ENCODE measurements around the gene ADCY5. TPM values are rescaled to one million over a fixed set of nuclear protein-coding genes. Genes with fewer than 3 reads are reported as not detected.

Gene ADCY5
- total and polyA plus RNA-seq, 4 donors: 0.74 to 6.6 (median 2.9) TPM

DNA sequence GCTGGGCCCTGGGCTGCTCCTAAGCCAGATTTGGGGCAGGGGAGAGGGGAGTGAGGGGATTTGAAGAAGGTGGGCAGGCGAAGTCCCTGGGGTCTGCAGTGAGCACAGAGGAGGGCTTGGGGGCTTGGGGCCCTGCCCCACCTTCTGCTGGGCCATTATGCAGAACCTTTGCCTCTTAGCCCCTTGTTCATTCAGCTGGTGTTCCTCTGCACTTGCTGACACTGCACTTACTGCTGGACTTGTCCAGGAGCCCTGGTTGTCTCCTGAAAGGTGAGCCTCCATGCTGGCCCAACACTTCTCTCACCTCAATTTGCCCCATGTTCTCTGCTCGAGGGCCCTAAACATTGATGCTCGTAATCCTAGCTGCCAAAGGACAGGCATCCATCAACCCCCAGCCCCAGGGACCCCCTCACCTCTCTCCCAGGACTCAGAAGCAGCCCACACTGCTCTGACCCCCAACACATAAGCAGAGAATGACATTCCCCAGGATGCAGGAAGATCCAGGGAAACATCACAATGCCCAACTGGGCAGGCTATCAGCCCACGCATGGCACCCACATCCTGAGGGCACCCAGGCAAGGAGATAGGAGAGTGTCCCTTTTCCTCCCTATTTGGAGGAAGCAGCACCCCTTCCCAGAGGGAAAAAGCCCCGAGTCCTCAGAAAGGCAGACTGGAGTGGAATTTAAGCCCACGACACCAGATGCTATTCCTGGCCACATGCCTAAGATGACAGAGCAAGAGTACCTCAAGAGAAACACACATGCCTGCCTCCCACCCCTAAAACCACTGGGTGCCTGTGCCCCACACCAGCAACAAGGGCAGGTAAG, 76.8 kb downstream of the ADCY5 start:
- TF ChIP-seq NR2F2 (IDR thresholded peaks at IDR 0.05): no peak

DNA sequence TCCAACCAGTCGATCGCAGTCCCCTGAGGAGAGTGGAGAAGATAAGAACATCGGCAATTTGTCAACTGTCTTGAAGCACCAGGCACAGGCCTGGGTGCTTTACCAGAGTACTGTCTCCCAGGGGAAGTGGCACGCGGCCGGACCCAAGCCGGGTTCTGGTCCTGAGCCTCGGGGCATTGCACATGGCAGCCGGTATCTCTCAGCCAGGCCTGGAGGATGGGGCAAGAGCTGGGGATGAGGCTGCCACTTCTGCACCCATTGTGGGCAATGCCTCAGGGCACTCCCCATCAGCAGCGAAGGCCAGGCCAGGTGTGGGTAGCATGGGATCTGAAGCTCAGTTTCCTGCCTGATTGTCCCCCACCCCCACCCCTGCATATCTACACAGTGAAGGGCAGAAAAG, 77.5 kb downstream of the ADCY5 start:
- no peak overlapping the region for H3K4me3 ChIP-seq (ENCODE audit: low read depth in 1 of 3, low read length in 3 of 3)
- H3K36me3 ChIP-seq (ENCODE audit: control insufficient read depth in 4 of 4, insufficient read depth in 3 of 4, low read depth in 1 of 4, low read length in 3 of 4): no peaks in the 10 kb centered on the region
- no peak overlapping the region for H3K9ac ChIP-seq (ENCODE audit: low read depth in 1 of 2, low read length in 2 of 2)
- H3K4me1 ChIP-seq (ENCODE audit: control insufficient read depth in 4 of 4, insufficient read depth in 4 of 4, low read length in 3 of 4): peaks cover 0 to 4% (median 2%) of the 10 kb centered on the region in 4 donors
- H3K9me3 ChIP-seq (ENCODE audit: control insufficient read depth in 4 of 4, low read length in 3 of 4): no peaks in the 10 kb centered on the region
- H3K27ac ChIP-seq (ENCODE audit: low read depth in 1 of 2, low read length in 2 of 2): no peak overlapping the region
- 89% methylated on average over 10 of the region's 10 CpGs for WGBS
- no peaks in the 10 kb centered on the region for H3K27me3 ChIP-seq (ENCODE audit: control insufficient read depth in 4 of 4, insufficient read depth in 4 of 4, low read length in 3 of 4)
- TF ChIP-seq EGR1 (IDR thresholded peaks at IDR 0.05; ENCODE audit: low read depth in 2 of 2): no peak
- TF ChIP-seq GABPA (IDR thresholded peaks at IDR 0.05 in 1 of 2, conservative IDR thresholded peaks at IDR 0.05 in 1 of 2): no peak
- TF ChIP-seq FOXA2 (IDR thresholded peaks at IDR 0.05): no peak
- TF ChIP-seq NR2F2 (IDR thresholded peaks at IDR 0.05): no peak
- no peak for TF ChIP-seq HNF4G (IDR thresholded peaks at IDR 0.05)
- TF ChIP-seq FOXA1 (IDR thresholded peaks at IDR 0.05): no peak
- TF ChIP-seq TAF1 (conservative IDR thresholded peaks at IDR 0.05): no peak
- no peak for TF ChIP-seq JUND (IDR thresholded peaks at IDR 0.05)
- no peak for TF ChIP-seq SP1 (IDR thresholded peaks at IDR 0.05)
- TF ChIP-seq, protein P1, sequence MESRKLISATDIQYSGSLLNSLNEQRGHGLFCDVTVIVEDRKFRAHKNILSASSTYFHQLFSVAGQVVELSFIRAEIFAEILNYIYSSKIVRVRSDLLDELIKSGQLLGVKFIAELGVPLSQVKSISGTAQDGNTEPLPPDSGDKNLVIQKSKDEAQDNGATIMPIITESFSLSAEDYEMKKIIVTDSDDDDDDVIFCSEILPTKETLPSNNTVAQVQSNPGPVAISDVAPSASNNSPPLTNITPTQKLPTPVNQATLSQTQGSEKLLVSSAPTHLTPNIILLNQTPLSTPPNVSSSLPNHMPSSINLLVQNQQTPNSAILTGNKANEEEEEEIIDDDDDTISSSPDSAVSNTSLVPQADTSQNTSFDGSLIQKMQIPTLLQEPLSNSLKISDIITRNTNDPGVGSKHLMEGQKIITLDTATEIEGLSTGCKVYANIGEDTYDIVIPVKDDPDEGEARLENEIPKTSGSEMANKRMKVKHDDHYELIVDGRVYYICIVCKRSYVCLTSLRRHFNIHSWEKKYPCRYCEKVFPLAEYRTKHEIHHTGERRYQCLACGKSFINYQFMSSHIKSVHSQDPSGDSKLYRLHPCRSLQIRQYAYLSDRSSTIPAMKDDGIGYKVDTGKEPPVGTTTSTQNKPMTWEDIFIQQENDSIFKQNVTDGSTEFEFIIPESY (IDR thresholded peaks at IDR 0.05): no peak
- TF ChIP-seq YY1 (IDR thresholded peaks at IDR 0.05): no peak
- TF ChIP-seq RAD21 (IDR thresholded peaks at IDR 0.05): no peak
- TF ChIP-seq, protein P2, sequence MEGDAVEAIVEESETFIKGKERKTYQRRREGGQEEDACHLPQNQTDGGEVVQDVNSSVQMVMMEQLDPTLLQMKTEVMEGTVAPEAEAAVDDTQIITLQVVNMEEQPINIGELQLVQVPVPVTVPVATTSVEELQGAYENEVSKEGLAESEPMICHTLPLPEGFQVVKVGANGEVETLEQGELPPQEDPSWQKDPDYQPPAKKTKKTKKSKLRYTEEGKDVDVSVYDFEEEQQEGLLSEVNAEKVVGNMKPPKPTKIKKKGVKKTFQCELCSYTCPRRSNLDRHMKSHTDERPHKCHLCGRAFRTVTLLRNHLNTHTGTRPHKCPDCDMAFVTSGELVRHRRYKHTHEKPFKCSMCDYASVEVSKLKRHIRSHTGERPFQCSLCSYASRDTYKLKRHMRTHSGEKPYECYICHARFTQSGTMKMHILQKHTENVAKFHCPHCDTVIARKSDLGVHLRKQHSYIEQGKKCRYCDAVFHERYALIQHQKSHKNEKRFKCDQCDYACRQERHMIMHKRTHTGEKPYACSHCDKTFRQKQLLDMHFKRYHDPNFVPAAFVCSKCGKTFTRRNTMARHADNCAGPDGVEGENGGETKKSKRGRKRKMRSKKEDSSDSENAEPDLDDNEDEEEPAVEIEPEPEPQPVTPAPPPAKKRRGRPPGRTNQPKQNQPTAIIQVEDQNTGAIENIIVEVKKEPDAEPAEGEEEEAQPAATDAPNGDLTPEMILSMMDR (IDR thresholded peaks at IDR 0.05; ENCODE audit: low read depth, low read length, missing input control): no peak
- TF ChIP-seq, protein P3, sequence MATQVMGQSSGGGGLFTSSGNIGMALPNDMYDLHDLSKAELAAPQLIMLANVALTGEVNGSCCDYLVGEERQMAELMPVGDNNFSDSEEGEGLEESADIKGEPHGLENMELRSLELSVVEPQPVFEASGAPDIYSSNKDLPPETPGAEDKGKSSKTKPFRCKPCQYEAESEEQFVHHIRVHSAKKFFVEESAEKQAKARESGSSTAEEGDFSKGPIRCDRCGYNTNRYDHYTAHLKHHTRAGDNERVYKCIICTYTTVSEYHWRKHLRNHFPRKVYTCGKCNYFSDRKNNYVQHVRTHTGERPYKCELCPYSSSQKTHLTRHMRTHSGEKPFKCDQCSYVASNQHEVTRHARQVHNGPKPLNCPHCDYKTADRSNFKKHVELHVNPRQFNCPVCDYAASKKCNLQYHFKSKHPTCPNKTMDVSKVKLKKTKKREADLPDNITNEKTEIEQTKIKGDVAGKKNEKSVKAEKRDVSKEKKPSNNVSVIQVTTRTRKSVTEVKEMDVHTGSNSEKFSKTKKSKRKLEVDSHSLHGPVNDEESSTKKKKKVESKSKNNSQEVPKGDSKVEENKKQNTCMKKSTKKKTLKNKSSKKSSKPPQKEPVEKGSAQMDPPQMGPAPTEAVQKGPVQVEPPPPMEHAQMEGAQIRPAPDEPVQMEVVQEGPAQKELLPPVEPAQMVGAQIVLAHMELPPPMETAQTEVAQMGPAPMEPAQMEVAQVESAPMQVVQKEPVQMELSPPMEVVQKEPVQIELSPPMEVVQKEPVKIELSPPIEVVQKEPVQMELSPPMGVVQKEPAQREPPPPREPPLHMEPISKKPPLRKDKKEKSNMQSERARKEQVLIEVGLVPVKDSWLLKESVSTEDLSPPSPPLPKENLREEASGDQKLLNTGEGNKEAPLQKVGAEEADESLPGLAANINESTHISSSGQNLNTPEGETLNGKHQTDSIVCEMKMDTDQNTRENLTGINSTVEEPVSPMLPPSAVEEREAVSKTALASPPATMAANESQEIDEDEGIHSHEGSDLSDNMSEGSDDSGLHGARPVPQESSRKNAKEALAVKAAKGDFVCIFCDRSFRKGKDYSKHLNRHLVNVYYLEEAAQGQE (IDR thresholded peaks at IDR 0.05): no peak
- no peak for DNase-seq (ENCODE audit: low spot score)

More for the DNA sequence above, 76.8 kb downstream of the ADCY5 start:
- no peak overlapping the region for H3K9ac ChIP-seq (ENCODE audit: low read depth in 1 of 2, low read length in 2 of 2)
- no peaks in the 10 kb centered on the region for H3K36me3 ChIP-seq (ENCODE audit: control insufficient read depth in 4 of 4, insufficient read depth in 3 of 4, low read depth in 1 of 4, low read length in 3 of 4)
- DNase-seq (ENCODE audit: low spot score): no peak
- H3K27me3 ChIP-seq (ENCODE audit: control insufficient read depth in 4 of 4, insufficient read depth in 4 of 4, low read length in 3 of 4): no peaks in the 10 kb centered on the region
- peaks cover 0 to 4% (median 2%) of the 10 kb centered on the region in 4 donors for H3K4me1 ChIP-seq (ENCODE audit: control insufficient read depth in 4 of 4, insufficient read depth in 4 of 4, low read length in 3 of 4)
- H3K27ac ChIP-seq (ENCODE audit: low read depth in 1 of 2, low read length in 2 of 2): no peak overlapping the region
- WGBS: 78% methylated on average over 6 of the region's 6 CpGs
- no peak overlapping the region for H3K4me3 ChIP-seq (ENCODE audit: low read depth in 1 of 3, low read length in 3 of 3)
- H3K9me3 ChIP-seq (ENCODE audit: control insufficient read depth in 4 of 4, low read length in 3 of 4): no peaks in the 10 kb centered on the region

Data from liver (tissue), 9 donors.